NCI-H345 treated with DMSO at 0.1 percent for 48 hours (cell line): ENCODE measurements around the gene FBN1.

Experiments used
- DNase-seq: peaks from one replicate; lab custom pipeline; 2025; ENCODE audit not compliant: unreplicated experiment; lab: John Stamatoyannopoulos, UW

FBN1 gene

DNA sequence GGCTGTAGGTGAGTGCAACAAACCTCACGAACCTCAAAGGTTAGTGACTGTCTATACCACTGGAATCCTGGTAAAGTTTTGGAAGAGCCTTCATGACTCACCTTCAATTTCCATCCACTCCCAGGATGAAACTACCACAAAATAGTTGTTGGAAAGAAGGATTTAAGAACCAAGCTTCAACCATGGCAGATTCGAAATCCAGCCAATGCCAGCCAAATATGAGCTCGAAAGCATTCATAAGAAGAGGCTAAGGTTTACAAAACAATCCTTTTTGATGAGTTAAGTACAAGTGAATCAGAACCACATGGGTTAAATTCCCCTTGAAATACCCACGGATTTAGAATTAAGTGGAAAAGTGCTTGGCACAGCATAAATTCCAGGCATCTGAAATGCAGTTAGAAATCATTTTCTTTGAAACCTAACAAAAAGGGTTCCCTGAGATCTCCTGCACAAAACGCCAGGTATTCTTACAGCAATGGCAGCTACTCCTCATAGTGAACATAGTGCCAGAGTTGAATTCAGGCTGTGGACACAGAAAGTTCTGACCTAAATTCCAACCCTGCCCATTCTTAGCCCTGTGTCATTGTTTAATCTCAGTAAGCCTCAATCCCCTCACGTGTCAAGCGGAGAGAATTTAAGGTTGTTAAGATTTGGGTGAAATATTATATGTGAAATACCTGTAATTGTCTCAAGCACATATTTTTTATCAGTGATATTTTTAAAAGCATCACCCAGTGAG lies 89.2 kb downstream of the FBN1 start:
- DNase-seq: no peak

GRCh38 chr15:48555241-48555881 lies 90.1 kb downstream of the FBN1 start:
- no peak for DNase-seq

GRCh38 chr15:48554112-48554511 lies 91.4 kb downstream of the FBN1 start:
- DNase-seq: no peak

GRCh38 chr15:48553559-48553958 lies 92.0 kb downstream of the FBN1 start:
- DNase-seq: no peak

DNA sequence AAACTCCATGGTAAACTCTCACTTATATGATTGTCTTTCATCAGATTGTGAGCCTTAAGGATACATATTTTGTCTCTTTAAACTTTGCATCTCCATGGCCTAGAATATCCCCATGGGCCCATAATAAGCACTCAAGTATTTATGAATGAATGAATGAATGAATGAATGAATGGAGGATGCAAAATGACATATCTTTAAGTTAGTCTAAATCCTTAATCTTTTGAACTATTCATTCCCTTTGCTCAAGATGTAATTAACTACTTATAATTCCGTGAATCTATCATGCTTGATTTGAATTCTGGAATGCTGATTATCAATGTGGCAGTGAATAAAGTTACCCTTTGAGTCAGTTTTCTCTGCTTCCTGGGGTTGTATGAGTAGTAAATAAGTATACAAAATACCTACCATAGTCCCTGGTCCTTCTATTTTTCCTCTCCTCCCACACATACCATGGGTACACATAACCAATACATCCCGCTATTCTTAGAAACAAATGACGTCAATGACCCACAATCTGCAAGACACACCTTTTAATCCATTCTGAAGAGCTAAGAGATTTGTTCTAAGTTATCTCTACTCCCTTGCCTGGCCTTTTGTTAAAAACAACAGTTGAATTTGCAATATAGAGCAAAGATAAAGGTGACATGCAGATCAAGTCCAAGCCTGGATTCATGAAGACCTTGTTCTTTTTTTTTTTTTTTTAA lies 94.5 kb downstream of the FBN1 start:
- DNase-seq: no peak

GRCh38 chr15:48548455-48548854 lies 97.1 kb downstream of the FBN1 start:
- no peak for DNase-seq

DNA sequence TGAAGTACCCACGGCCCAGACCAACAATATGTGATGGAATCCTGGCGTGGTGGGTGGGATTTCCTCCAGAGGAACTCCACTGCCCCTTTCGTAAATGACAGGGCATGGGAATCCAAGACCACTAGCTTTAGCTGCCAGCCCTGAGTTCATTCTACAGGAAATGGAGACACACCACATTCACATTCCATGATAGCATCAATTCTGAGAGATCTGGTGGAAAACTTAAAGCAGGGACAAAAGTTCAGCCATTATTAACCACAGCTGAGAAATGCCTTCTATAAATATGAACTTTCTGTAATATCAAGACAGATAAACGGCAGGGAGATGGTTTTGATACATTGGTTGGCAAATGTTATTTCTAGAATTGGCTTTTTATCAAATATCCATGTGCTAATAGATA lies 98.2 kb downstream of the FBN1 start:
- no peak for DNase-seq

- no peak for DNase-seq
These were observed 99.2 kb downstream of the FBN1 start for GRCh38 chr15:48546296-48546695.

GRCh38 chr15:48544778-48545177 lies 100.7 kb downstream of the FBN1 start:
- DNase-seq: no peak

- no peak for DNase-seq
These were observed 103.9 kb downstream of the FBN1 start for GRCh38 chr15:48541341-48542278.

DNA sequence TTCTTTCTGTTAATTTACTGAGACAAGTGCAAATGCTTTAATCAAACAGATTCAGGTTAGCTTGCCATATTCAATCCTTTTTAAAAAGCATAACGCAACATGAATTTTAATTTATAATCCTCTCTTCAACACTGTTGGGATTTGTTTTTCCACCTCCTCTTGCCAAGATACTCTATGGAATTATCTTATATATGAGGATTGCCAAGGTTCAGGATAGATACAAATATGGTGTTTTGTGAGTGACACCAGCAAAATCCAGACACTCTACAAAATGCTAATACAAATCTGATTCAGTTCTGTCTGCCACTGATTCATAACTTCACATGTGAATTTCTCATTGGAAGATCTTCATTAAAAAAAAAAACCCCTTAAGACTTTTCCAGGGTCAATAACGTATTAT lies 104.8 kb downstream of the FBN1 start:
- DNase-seq: no peak

DNA sequence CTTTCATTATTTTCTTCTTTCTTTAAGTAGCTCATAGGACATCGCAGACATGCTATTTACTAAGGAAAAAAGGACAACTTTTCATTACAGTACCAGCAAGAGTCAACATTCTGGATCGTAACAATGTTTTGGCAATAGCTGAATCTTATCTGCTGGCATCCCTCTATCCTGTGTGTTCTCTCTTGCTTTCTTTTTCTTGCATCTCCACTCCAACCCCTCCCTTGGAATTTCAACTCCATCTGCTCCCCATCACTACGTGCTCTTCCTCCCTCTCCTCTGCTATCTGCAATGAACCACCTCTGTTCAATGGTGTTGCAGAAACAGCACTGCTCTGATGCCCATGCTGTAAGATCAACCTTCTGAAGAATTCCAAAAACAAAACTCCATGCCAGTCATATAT lies 106.6 kb downstream of the FBN1 start:
- no peak for DNase-seq

GRCh38 chr15:48537271-48538113 lies 108.0 kb downstream of the FBN1 start:
- DNase-seq: no peak

DNA sequence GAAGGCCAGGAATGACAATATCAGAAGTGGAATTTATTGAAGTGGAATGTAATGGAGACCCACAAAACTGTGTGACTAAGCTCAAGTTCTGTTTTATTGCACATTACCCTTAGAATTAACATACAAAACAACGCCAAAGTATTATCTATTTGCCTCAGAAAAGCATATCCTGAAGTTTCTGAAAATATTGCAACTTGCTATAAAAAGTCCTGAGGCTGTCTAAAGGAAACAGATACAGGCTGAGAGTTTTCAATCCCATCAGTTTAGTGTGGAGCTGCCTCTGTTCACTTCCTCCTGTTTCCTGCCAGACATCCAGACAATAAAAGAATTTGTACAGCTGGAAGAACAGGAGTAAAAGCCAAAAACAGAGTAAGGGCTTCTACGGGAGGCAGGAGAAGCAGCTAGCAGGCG lies 108.8 kb downstream of the FBN1 start:
- no peak for DNase-seq

GRCh38 chr15:48533982-48534381 lies 111.5 kb downstream of the FBN1 start:
- no peak for DNase-seq

- DNase-seq: no peak
These were observed 112.6 kb downstream of the FBN1 start for GRCh38 chr15:48532946-48533345.

- DNase-seq: no peak
These were observed 115.0 kb downstream of the FBN1 start for GRCh38 chr15:48530528-48530927.

GRCh38 chr15:48528921-48529320 lies 116.6 kb downstream of the FBN1 start:
- DNase-seq: no peak

GRCh38 chr15:48527517-48527916 lies 118.0 kb downstream of the FBN1 start:
- DNase-seq: no peak

- no peak for DNase-seq
These were observed 122.6 kb downstream of the FBN1 start for GRCh38 chr15:48522911-48523310.
